GM18870 (cell line): ENCODE data around the gene MARS2.
"Not testable (repeated sequence)": the region's sequence is repeated elsewhere in the genome, so short reads cannot be mapped to it uniquely, and the experiment has no call there.

Experiments
- ATAC-seq: cut with Tn5 transposase; IDR thresholded peaks from one replicate; pipeline ENCODE4 v1.9.1; 2021; ENCODE audit warnings: moderate library complexity; ENCODE audit not compliant: unreplicated experiment

The MARS2 gene

GRCh38 chr2:197705912-197706838, 1.0 kb downstream of the MARS2 start:
- no peak for ATAC-seq

- no peak for ATAC-seq
Measured at GRCh38 chr2:197706839-197707207, 1.7 kb downstream of the MARS2 start.

GRCh38 chr2:197707316-197708213, 2.4 kb downstream of the MARS2 start:
- ATAC-seq = no peak

GRCh38 chr2:197708331-197708730, 3.2 kb downstream of the MARS2 start:
- no peak for ATAC-seq

- ATAC-seq = not testable (repeated sequence)
Measured at GRCh38 chr2:197709140-197709539, 4.0 kb downstream of the MARS2 start.

GRCh38 chr2:197710424-197711042, 5.4 kb downstream of the MARS2 start:
- ATAC-seq = peak; percentile 92

GRCh38 chr2:197711578-197711977, 6.4 kb downstream of the MARS2 start:
- ATAC-seq = no peak

- no peak for ATAC-seq
Measured at GRCh38 chr2:197713271-197713670, 8.1 kb downstream of the MARS2 start.

- no peak for ATAC-seq
Measured at GRCh38 chr2:197717863-197718262, 12.7 kb downstream of the MARS2 start.

GRCh38 chr2:197727011-197727410, 21.8 kb downstream of the MARS2 start:
- ATAC-seq = no peak

- not testable (repeated sequence) for ATAC-seq
Measured at GRCh38 chr2:197728555-197729544, 23.7 kb downstream of the MARS2 start.

GRCh38 chr2:197740200-197740599, 35.0 kb downstream of the MARS2 start:
- ATAC-seq = no peak
